ENCODE results near the gene ZNF705A.
"Not testable (repeated sequence)": the region's sequence is repeated elsewhere in the genome, so short reads cannot be mapped to it uniquely, and the experiment has no call there.

DNA sequence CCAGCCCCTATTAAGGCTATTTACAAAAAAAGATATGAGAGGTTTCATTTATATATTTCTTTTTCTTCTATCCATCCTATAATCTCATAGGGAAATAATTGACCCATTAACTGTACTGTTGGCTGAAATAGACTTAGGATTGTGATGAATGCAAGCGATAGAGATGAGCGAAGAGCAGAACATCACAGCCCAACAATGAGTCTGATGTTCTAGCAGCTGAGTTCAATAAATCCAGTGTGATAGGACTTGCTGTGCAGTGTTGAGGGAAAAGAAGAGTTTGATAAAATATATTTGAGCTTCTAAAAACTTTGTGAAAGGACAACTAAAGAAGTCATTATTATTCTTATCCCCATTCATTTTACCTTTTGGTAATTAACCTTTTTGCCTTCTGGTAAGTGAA lies 16.1 kb downstream of the ZNF705A start:
- TF ChIP-seq EP300 (IDR thresholded peaks at IDR 0.05): not testable (repeated sequence)
- TF ChIP-seq, protein P1, sequence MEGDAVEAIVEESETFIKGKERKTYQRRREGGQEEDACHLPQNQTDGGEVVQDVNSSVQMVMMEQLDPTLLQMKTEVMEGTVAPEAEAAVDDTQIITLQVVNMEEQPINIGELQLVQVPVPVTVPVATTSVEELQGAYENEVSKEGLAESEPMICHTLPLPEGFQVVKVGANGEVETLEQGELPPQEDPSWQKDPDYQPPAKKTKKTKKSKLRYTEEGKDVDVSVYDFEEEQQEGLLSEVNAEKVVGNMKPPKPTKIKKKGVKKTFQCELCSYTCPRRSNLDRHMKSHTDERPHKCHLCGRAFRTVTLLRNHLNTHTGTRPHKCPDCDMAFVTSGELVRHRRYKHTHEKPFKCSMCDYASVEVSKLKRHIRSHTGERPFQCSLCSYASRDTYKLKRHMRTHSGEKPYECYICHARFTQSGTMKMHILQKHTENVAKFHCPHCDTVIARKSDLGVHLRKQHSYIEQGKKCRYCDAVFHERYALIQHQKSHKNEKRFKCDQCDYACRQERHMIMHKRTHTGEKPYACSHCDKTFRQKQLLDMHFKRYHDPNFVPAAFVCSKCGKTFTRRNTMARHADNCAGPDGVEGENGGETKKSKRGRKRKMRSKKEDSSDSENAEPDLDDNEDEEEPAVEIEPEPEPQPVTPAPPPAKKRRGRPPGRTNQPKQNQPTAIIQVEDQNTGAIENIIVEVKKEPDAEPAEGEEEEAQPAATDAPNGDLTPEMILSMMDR (IDR thresholded peaks at IDR 0.05): not testable (repeated sequence)
